ENCODE results near the gene SYNRG.

The SYNRG gene

DNA sequence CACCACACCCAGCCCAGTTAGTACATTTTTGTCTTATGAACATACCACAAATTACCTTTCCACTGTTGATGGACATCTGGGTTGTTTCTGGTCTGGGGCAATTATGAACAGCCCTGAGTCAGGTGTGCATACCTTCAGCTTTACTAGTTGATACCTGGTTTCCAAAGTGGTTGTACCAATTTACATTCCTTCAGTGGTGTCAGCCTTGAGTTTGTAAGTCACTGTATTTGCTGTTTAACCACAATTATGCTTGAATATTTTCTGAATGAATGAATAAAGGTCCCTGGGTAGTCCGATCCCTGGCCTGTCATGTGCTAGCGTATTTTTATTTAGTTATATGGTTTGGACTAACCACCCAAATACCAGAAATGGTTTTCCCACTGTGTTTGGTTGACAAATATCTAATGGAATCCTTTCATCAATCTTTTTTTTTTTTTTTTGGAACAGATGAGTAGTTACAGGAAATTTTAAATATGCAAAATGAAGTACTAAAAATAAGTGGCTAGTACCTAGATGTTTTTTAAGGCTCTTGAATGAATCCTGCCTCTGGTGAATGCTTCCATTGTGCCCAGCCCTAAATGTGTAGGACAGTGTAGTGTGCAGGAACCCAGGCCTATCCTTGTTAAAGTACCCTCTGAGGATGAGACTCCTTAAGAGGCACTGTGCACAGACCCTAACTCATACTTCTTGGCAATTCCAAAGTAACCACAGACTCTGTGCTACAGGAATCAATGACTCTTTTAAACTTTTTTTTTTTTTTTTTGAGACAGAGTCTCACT, 115.8 kb downstream of the SYNRG start:
- DNase-seq = no peak

DNA sequence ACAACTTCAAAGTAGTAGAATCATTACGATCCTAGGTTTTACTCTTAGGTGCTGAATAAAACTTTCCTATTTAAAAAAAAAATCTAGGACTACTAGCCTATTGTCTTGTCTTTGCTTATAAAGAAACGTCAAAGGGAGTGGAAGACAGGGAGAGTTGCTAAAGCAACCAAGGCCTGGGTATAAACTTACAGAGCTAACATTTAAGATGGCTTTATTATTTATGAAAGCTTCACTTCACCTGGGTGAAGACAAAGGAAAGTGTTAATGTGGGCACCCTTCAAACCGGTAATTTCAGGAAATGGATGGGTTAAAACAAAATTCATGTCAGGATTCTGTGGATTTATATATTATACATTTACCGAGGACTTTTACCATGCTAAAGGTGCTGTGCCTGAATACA, 117.1 kb downstream of the SYNRG start:
- DNase-seq = no peak

DNA sequence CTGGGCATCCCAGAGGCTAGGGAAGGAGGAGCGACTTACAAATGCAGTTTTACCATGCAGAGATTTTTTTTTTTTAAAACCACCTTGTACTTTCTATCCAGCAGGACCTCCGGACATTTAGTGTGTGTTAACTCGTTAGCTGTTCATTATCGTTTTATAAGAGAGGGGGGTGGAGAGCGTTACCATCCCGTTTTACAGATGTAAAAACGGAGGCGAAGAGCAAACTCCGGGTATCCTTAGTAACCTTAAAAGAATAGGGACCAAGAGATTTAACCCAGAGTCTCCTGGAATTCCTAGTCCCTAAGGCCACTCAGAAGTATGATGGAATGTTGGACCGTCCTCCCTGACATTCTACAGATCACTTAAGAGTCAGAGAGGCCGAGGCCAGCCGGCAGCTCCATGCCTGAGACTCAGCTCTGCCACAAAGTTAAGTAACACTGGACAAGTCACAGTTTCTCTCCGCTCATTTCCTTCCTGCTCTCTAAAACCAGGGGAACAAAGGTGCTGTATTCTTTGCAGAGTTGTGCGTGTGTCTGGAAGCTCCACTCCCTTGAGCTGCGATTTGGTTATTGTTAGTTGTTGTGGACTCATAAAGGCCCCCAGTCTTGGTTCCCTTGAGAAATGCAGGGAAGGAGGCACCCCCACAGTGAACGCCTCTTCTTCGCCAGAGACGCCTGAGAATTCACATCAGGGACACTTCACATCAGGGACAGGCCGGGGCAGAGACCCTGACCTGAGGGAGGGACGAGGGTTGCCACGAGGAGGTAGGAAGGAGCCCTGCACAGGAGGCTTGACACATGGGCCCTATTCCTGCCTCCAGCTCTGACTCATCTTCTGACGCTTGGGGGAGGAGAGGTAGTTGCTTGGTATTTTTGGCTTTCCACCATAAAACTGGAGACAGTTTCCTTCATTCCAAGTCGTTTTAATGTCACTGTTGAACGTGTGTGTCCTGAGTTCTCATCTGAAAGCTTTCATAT, 118.3 kb downstream of the SYNRG start:
- no peak for DNase-seq

DNA sequence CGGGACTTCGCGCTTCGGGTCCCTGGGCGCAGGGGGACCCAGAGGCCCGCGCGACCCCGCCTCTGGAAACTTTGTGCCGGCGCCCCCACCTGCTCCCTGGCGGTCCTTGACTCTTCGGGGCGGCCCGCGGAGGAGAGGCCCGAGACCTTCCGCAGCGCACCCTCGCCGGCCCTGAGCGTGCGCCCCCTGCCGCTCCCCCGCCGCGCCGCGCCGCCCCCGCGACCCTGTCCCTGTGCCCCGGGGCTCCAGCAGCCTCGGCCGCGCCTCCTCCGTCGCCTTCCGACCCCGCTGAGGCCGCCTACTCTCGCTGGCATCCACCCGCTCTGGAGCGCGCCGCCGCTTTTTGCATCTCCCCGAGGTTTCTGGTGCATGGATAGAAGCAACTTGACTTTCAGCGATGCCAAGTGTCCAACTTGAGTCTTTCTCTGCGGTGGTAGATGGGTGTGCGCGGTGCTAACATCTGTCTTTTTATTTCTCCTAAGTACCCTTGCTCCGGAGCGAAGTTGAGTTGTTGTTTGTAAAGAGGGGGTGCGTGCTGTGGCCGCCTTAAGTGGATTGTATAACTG, 119.1 kb downstream of the SYNRG start:
- peak; percentile 69 for DNase-seq

DNA sequence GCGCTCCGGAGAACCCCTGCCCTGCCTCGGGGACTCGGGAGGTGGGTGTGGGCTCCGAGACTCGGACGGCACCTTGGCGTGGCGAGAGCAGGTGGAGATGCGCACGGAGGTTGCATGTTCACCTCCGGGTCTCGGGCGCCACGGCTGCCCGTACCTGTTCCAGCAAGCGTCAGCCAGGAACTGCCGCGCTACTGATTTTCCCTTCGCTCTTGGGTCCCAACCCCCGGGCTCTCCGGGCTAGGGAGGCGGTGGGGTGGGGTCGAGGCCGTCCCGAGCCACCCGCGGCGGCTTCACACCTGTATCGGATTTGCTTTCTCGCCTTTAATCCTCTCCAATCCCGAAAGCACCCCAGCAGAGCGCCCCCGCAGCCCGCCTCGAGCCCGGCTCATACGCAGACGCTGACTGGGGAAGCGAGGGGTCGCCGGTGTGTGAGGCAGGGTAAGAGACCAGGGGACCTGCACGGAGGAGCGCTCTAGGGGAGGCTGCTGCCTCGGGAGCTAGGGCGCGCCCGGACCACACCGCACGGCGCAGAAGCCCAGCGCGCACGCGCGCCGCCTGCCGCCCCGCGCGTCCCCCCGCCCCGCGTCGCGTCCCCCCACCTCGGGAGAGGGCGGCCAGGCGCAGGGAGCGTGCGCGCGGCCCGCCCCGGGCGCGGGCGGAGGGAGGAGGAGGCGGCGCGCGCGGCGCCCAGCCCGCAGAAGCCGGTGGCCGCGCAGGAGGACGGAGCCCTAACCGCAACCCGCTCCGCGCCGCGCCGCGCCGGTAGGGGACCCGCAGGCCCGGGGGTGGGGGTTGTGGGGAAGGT, 119.8 kb downstream of the SYNRG start, which contains the start of gene DUSP14:
DUSP14 (plus strand) TSS at position 695 of the 805 bp plus-strand sequence. CDS start 22,382 bp downstream, outside the sequence.
- peak; percentile 76 for DNase-seq

DNA sequence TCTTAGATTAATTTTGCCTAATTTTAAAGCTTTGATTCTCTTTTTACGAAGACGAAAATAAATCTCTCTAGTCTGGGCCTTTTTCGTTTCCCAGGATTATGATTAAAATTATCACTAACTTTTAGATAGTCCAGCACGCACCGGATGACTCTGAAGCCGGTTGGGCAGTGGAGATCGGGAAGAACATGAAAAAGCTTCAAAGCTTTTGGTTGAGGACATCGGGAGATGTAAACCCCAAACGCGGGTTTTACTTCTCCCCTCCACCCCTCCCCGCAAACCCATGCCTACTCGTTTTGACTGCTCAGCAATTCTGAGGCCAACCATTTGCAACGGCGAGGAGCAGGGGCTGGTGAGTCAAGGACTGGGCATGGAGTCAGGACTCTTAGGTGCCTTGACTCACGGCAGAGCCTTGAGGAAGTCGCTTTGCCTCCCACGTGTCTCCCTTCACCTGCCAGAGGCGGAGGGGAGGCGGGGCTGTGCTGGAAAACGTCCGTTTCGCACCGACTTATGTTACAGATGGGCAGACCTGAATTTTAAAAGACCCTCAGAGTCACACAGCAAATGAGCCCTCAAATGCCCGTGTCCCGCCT, 120.5 kb downstream of the SYNRG start:
- peak; percentile 49 for DNase-seq

DNA sequence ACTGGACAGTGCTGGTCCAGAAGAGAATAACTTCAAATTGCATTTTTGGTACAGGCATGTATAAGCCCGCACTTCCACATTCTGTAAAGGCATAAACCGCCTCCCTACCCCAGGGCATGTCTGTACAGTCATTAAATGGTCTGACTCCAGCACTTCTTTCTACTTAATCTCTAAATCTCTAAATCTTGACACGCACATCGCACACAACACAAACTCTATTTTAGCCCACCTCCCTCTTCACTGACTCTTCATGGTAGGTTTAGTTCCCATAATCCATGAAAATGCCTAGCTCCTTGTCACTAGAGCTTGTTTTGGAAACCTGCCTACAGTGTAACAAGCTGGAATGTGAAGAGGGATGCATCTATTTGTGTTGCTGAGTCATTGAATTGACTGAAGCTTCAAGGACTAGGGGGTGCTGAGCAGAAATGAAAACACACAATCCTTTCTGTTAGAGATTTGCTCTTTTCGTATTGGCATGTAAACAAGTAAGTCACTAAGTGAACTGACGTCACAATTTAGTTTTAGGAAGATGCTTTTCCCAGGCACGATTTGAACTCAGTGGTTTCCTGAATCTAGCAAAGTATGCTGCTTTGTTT, 121.1 kb downstream of the SYNRG start:
- DNase-seq = no peak

DNA sequence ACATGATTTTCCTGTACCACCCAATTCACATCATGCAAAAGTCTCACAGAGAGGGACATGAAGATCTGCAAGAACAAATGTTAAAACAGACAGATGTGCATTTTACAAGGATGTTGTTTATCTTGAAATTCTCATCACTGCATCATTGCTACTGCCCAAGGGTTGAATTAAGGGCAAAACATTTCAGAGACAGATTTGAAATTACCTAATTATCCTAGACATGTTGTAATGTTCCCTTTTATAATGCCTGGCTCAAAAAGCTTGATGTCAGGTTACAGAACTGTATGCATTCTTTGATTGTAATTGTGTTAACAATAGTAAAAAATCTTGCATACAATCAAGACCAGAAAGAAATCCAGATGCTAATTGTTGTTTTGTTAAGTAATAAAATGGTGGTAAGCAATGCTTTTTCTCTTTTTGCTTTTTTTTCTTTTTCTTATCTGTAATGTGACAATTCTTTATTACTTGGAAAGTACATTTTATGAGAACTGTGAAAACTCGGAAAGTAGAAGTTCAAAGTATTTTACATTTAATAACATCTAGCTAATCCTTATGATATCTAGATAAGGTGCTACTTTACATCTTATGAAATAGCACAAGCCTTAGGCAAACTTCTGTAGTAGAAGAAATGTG, 123.2 kb downstream of the SYNRG start:
- no peak for DNase-seq

DNA sequence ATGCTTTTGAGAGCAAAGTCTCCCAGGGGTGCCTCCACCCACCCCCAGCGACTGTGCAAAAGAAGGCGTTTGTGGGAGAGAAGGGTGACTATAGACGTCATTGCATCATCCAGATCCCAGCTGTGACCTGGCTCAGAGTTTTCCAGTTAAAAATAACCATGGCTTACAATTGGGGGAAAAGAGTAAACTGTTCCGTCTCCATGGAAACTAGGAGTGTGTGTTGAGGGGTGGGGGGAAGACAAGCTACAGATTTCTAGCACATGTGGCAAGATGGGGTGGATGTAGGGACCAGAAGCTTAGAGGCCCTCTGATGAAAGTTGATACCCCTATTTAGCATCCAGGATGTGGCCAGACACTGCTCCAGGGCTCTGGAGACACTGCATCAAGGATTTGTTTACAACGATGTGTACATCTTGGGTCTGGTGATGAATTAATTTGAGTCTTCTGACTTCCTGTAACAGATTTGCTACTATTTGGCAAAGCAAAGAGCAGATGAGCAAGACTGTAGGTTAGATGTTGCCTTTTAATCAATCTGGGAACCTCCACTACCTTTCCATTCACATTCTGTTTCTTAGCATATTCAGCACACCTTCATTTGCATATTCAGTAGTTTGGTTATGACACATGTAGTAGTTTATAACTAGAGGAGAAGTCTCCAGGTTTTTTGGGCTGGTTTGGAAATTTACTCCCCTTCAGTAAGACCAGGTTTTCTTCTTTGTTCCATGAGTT, 125.7 kb downstream of the SYNRG start:
- DNase-seq = no peak

DNA sequence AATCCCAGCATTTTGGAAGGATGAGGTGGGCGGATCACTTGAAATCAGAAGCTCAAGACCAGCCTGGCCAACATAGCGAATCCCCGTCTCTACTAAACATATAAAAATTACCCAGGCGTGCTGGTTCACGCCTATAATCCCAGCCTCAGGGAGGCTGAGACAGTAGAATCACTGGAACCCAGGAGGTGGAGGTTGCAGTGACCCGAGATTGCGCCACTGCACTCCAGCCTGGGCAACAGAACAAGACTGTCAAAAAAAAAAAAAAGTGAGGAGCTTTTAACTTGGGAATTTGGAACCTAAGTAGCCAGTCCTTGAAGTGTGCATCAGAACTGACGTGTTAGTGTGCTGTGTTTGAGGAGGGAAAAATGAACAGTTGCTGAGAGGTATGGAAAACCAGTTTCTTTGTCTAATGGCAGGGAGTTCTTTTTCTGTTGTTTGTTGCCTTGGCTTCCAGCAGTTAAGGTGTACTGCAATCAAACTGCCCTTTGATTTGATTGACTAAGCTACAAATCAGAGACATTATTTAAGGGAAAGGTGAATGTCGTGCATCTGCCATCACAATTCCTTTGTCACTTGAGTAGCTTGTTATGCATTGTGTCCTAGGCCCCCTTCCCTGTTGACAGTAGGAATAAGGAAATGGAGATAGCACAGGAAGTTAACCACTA, 128.1 kb downstream of the SYNRG start:
- no peak for DNase-seq

DNA sequence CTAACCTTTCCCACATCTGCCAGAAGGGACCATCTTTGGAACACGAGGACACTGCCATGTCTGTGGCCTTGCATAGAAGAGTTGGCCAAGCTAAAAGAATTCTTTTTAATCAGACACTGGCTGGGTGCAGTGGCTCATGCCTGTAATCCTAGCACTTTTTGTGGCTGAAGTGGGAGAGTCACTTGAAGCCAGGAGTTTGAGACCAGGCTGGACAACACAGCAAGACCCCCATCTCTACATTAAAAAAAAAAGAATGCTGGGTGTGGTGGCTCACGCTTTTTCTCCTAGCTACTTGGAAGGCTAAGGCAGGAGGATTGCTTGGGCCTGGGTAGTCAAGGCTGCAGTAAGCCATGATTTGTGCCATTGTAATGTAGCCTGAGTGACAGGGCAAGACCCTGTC, 128.8 kb downstream of the SYNRG start:
- DNase-seq = no peak

DNA sequence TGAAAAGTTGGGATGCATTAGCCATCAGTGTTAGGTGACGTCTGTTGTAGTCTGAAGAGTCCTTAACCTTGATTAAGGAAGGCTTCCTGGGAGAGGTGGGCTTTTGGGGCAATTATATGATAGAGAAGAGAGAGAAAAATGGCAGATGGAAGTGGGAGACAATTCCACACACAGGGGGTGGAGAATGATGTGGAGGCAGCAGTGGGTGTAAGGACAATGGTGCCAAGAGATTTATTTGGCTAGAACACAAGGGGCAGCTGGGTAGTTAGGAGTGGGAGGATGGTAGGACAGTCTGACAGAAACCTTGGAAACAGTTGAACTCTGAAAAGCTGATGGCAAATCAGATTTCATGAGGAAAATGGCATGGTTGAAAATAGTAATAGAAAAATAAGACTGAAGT, 130.2 kb downstream of the SYNRG start:
- no peak for DNase-seq

DNA sequence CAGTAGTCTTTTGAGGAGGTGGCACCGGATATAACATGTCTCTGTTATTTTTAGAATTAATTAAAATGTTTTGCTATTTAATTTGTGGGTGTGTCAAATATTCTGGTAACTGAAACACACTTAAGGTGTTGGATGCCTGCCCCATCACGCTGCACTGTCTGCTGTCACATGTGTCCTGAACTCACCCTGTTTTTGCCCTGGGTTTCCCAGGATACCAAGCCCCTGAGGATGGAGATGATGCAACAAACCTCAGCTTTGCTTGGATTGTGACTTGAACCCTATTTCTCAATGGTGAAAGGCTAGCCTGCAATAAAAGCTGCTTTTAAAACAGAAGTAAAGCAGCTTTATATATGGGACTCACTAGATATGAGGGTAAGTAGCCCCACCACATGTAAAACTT, 131.0 kb downstream of the SYNRG start:
- no peak for DNase-seq

DNA sequence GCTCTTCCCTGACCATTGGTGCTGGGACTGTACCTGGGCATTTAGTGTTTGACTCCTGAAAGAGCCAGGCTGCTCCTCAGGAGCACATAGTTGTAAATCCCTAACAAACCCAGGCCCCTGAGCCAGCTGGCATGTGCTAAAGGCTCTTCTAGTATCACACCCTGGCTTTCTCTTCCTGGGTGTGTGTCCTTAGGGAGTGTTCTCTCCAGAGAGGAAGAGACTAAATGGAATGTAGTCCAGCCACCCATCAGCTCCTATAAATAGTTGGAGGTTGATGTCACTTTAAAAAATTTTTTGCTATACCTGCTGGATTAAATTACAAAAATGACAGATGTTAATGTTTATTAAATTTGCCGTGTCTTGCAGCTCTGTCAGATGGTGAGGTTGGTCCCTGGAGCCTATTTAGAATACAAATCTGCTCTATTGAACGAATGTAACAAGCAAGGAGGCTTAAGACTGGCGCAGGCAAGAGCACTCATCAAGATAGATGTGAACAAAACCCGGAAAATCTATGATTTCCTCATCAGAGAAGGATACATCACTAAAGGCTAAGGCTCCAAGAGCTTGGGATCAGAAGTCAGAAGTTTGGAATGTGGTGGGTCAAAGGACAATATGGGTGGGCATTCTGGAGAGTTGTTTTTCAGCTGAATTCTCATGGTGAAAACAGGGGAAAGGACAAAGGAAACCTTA, 132.6 kb downstream of the SYNRG start:
- DNase-seq = no peak

DNA sequence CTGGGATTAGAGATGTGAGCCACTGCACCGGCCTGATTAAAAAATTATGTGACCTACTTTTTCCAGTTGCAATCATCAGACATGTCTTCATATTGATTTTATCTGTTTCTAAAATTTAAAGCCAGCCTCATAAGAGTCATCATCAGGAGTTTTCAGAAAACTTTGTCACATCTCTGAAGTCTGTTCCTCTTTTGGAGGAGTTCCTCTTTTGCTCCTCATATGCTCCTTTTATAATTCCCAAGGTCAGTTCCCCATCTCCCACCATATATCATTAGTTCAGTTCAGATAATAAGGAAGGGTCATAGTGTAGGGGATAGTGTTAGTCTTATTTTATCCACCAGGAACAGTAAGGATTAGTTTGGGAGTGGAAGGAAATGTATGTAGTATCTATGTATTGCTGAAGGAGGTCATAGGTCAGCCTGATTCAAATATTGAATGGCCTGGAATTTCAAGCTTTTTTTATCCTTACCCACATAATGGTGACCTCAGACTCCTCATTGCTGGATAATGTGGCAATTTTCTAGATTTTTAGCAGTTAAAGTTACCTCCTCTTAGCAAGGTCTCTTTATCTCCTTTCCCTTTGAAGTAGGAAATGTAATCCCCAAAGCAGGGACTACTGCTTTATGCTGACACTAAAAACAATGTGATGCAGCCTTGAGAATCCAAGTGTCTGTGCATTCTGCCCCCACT, 133.3 kb downstream of the SYNRG start:
- no peak for DNase-seq

DNA sequence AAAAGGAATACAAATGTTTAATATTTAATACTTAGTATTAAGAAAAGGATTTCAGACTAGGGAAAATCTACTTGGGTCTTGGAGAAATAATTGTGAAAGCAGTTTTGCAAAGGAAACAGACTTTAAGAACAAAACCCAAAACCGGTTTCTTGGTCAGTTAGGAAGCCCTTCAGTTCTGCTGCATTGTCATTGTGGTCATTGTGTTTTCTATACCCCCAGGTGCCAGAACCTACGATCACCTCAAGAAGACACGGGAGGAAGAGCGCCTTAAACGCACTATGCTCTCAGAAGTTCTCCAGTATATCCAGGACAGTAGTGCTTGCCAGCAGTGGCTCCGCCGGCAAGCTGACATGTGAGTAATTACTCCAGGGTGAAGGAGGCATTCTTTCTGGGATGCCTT, 139.0 kb downstream of the SYNRG start:
- DNase-seq = no peak

DNA sequence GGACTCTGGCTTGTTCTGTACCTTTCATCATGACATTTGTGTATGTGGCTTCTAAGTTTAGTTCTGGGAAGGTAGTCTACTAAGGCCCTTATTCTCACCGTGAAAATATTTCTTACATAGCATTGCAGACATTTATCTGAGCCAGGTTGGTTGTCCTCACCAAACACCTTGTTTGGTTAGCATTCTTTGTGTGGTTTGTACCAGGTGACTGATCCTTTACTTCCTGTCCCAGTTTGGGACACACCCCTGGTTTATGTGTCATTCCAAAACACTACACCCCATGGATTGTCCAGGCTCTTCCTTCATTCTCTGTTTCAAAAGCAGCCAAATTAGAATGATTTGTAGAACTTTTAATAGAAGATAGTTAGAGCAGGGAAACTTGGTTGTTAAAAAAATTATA, 142.7 kb downstream of the SYNRG start:
- no peak for DNase-seq

DNA sequence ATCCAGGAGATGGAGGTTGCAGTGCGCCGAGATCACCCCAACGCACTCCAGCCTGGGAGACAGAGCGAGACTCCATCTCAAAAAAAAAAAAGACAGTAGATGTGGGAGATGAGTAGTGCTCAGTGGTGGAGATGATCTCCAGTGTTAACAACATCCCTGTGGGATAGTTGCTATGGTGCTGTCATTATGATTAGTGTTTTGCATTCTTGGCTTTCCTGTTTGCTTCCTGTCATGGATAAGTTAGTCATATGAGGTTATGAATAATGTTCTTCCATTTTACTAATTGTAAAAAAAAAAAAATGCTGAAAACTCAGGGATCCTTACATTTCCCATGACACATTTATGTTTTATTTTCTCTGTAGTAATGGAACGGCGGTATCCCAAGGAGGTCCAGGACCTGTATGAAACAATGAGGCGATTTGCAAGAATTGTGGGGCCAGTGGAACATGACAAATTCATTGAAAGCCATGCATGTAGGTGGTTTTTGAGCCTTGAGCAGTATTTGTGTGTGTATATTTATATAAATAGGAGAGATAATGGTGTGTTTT, 144.1 kb downstream of the SYNRG start:
- DNase-seq = no peak
